ENCODE measurements around the gene NTMT2.

The NTMT2 gene

DNA sequence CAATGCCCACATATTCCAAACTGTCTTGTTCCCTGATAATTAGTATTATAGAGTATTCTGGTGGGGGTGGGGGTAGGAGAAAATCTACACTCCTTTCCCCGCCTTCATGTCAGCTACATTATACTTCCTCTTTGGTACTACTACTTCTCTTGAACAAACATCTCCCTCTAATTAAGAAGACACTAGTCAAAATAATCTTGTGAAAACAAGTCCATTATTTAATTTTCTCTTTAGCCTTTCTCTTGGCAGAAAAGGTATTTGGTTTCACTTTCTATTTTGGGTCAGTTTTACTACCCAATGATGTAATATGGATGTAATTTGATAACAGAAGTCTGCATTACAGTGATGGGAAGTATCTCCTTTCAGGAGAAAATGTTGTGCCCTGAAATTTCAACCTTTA is 22.5 kb downstream of the NTMT2 start (continued):
- no peak for TF ChIP-seq AEBP2 (tag by site-specific recombination; IDR thresholded peaks at IDR 0.05; ENCODE audit: borderline replicate concordance)
- TF ChIP-seq ZNF521 (tag by site-specific recombination; IDR thresholded peaks at IDR 0.05), result no peak
- TF ChIP-seq ZNF654 (tag by site-specific recombination; IDR thresholded peaks at IDR 0.05; ENCODE audit: low read depth), result no peak
- TF ChIP-seq ZBTB48 (tag by site-specific recombination; IDR thresholded peaks at IDR 0.05), result no peak
- TF ChIP-seq ZNF302 (tag by site-specific recombination; IDR thresholded peaks at IDR 0.05; ENCODE audit: low read depth), result no peak
- peak; percentile 93 for TF ChIP-seq SP7 (tag by site-specific recombination; IDR thresholded peaks at IDR 0.05)
- no peak for TF ChIP-seq ZSCAN16 (tag by site-specific recombination; IDR thresholded peaks at IDR 0.05)
- no peak for TF ChIP-seq ZNF274 (IDR thresholded peaks at IDR 0.05; ENCODE audit: low read length)
- TF ChIP-seq ZNF274 (tag by site-specific recombination; IDR thresholded peaks at IDR 0.05; ENCODE audit: borderline replicate concordance), result no peak
- TF ChIP-seq, protein P1, sequence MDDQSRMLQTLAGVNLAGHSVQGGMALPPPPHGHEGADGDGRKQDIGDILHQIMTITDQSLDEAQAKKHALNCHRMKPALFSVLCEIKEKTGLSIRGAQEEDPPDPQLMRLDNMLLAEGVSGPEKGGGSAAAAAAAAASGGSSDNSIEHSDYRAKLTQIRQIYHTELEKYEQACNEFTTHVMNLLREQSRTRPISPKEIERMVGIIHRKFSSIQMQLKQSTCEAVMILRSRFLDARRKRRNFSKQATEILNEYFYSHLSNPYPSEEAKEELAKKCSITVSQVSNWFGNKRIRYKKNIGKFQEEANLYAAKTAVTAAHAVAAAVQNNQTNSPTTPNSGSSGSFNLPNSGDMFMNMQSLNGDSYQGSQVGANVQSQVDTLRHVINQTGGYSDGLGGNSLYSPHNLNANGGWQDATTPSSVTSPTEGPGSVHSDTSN (CRISPR knock-in tag; IDR thresholded peaks at IDR 0.05), result no peak
- peak; percentile 89 for TF ChIP-seq ZNF366 (tag by site-specific recombination; conservative IDR thresholded peaks at IDR 0.05)
- TF ChIP-seq, protein P2, sequence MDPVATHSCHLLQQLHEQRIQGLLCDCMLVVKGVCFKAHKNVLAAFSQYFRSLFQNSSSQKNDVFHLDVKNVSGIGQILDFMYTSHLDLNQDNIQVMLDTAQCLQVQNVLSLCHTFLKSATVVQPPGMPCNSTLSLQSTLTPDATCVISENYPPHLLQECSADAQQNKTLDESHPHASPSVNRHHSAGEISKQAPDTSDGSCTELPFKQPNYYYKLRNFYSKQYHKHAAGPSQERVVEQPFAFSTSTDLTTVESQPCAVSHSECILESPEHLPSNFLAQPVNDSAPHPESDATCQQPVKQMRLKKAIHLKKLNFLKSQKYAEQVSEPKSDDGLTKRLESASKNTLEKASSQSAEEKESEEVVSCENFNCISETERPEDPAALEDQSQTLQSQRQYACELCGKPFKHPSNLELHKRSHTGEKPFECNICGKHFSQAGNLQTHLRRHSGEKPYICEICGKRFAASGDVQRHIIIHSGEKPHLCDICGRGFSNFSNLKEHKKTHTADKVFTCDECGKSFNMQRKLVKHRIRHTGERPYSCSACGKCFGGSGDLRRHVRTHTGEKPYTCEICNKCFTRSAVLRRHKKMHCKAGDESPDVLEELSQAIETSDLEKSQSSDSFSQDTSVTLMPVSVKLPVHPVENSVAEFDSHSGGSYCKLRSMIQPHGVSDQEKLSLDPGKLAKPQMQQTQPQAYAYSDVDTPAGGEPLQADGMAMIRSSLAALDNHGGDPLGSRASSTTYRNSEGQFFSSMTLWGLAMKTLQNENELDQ (tag by site-specific recombination; IDR thresholded peaks at IDR 0.05; ENCODE audit: low read depth), result no peak
- TF ChIP-seq ZNF214 (tag by site-specific recombination; IDR thresholded peaks at IDR 0.05; ENCODE audit: borderline replicate concordance), result no peak
- TF ChIP-seq ZNF202 (tag by site-specific recombination; IDR thresholded peaks at IDR 0.05; ENCODE audit: borderline replicate concordance), result no peak
- no peak for TF ChIP-seq ZNF670 (tag by site-specific recombination; IDR thresholded peaks at IDR 0.05; ENCODE audit: low read depth)
- TF ChIP-seq SCRT2 (tag by site-specific recombination; IDR thresholded peaks at IDR 0.05), result no peak
- peak; percentile 46; the same call in 1 of the 2 replicates for TF ChIP-seq BCL11A (tag by site-specific recombination; IDR thresholded peaks at IDR 0.05; ENCODE audit: low read depth)
- TF ChIP-seq ZNF660 (tag by site-specific recombination; IDR thresholded peaks at IDR 0.05), result 0 out of 2 replicates have a peak, but pooled peaks have one; percentile 38
- TF ChIP-seq HOXC10 (CRISPR knock-in tag; IDR thresholded peaks at IDR 0.05), result no peak
- no peak for TF ChIP-seq GLI2 (tag by site-specific recombination; IDR thresholded peaks at IDR 0.05; ENCODE audit: borderline replicate concordance, low read depth)
- no peak for TF ChIP-seq ZNF664 (tag by site-specific recombination; IDR thresholded peaks at IDR 0.05)
- TF ChIP-seq ZNF16 (tag by site-specific recombination; IDR thresholded peaks at IDR 0.05; ENCODE audit: low read depth), result no peak
- TF ChIP-seq ZFP37 (tag by site-specific recombination; IDR thresholded peaks at IDR 0.05), result no peak; the same call in 1 of the 2 replicates
- TF ChIP-seq TRIM28 (IDR thresholded peaks at IDR 0.05; ENCODE audit: borderline replicate concordance, low read length), result peak; percentile 39; the same call in 1 of the 2 replicates
- TF ChIP-seq ZNF837 (tag by site-specific recombination; IDR thresholded peaks at IDR 0.05), result no peak
- TF ChIP-seq ZNF513 (tag by site-specific recombination; IDR thresholded peaks at IDR 0.05), result no peak
- TF ChIP-seq BCL11B (tag by site-specific recombination; IDR thresholded peaks at IDR 0.05; ENCODE audit: low read depth), result no peak
- no peak for TF ChIP-seq ZNF292 (tag by site-specific recombination; IDR thresholded peaks at IDR 0.05; ENCODE audit: borderline replicate concordance, low read depth)
- peak; percentile 58; the same call in 1 of the 2 replicates for TF ChIP-seq ZBTB17 (tag by site-specific recombination; IDR thresholded peaks at IDR 0.05)
- TF ChIP-seq ZNF558 (tag by site-specific recombination; IDR thresholded peaks at IDR 0.05), result peak; percentile 48; the same call in 1 of the 2 replicates
- no peak for TF ChIP-seq ZNF280C (tag by site-specific recombination; IDR thresholded peaks at IDR 0.05)
- TF ChIP-seq ZNF266 (tag by site-specific recombination; IDR thresholded peaks at IDR 0.05; ENCODE audit: low read depth), result no peak
- TF ChIP-seq ZNF350 (tag by site-specific recombination; IDR thresholded peaks at IDR 0.05), result no peak
- TF ChIP-seq ZBTB21 (tag by site-specific recombination; IDR thresholded peaks at IDR 0.05), result no peak; the same call in 1 of the 2 replicates
